HG03095 (cell line): ENCODE data around the gene ENDOU.
A peak's percentile ranks its signal among the peaks of the same experiment; 100 is the strongest.

Experiments used
- ATAC-seq: cut with Tn5 transposase; IDR thresholded peaks from one replicate; pipeline ENCODE4 v1.9.1; 2021; ENCODE audit warnings: moderate library complexity; ENCODE audit not compliant: unreplicated experiment

ENDOU gene

DNA sequence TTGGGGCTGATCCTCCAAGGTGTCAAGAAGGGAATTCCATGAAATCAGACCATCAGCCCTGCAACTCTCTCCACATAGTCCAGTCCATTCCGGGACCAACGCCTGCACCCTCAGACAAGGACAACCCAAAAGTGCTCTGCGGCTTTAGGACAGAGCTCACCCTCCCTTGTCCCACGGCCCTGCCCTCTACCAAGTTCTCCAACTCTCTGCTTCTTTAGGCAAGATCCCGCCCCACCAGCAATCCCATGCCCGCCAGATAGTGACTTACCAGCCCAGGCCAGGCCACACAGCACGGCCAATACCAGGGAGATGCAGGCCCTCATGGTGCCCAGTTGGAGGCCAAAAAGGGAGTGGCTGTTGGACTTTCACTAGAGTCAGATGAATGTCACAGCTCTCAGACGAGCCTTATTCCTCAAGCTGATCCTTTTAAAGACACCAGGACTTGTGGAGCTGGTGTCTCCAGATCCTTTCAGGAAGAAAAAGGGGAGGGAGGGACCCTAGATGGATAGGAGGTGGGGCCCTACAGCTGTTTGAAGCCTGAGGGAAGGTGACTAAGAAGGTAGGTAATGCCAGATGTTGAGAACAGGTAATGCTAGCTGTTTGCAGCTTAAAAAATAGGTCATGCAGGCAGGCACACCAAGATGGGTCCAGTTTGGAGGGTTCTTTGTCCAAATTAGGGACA, at the start of gene ENDOU:
Gene ENDOU, minus strand, starts transcription at position 400 of the 682 bp plus-strand sequence. Its CDS starts 77 bp downstream, at position 323.
- no peak for ATAC-seq

- no peak for ATAC-seq
Measured at GRCh38 chr12:47774663-47775062, 49.4 kb upstream of the ENDOU start.

GRCh38 chr12:47773858-47774580, 48.7 kb upstream of the ENDOU start:
- no peak for ATAC-seq

GRCh38 chr12:47773062-47773857, 48.0 kb upstream of the ENDOU start, which contains the start of gene SLC48A1:
Gene SLC48A1 (plus strand): TSS chr12:47773238. CDS start chr12:47773305, 67 bp downstream.
- ATAC-seq = peak; percentile 81

- no peak for ATAC-seq
Measured at GRCh38 chr12:47772738-47773061, 47.4 kb upstream of the ENDOU start.

DNA sequence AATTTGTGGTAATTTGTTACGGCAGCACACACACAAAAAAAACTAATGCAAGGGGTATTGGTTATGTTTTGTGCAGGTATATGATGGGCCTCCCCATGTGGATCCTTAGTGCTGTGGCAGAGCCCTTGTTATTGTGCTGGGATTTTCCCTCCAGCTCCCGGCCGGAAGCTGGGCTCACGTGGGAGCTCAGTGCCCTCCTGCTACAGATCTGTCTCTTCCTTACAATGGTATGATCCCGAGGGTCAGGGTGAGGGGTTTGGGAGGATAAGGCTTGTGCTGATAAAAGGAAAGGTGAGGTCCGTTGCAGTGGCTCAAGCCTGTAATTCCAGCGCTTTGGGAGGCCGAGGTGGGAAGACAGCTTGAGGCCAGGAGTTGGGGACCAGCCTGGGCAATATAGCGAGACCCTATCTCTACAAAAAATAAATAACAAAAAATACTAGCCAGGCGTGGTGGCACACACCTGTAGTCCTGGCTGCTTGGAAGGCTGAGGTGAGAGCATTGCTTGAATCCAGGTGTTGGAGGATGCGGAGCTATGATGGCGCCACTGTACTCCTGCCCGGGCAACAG, 46.9 kb upstream of the ENDOU start:
- ATAC-seq = no peak

GRCh38 chr12:47771304-47771703, 46.0 kb upstream of the ENDOU start:
- ATAC-seq = no peak

- ATAC-seq = no peak
Measured at GRCh38 chr12:47770086-47770726, 44.9 kb upstream of the ENDOU start.

DNA sequence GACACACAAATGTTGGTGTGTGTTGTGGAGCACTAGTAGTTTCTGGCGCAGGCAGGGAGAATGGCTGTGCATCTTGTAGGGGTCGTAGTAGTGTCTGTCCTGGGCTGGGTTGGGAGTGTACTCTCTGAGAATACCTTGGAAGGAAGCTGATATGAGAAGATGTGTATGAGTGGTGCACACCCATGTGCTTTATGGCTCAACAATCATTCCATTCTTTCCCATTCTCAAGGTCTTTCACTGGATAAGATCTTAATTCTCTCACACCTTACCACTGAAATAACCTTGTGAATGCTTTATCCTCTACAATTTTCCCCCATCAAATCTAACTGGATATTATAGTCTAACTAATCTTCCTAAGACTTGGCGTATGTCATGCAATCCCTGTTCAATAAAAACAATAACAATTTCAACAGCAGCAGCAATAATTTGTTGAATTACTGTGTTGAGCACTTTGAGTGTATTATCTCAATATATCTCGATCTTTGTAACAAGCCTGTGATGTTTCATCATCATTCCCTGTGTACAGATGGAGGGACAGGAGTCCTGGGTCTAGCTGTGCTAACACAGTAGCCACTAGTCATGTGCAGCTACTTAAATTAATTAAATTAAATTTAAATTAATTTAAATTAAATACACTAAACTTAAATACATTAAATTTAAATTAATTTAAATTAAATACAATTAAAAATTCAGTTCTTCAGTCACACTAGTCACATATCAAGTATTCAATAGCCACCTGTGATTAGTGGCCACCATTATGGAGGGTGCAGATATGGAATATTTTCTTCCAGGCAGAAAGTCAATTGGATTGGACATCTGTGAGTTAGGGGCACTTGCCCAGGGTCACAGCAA, 44.2 kb upstream of the ENDOU start:
- no peak for ATAC-seq

DNA sequence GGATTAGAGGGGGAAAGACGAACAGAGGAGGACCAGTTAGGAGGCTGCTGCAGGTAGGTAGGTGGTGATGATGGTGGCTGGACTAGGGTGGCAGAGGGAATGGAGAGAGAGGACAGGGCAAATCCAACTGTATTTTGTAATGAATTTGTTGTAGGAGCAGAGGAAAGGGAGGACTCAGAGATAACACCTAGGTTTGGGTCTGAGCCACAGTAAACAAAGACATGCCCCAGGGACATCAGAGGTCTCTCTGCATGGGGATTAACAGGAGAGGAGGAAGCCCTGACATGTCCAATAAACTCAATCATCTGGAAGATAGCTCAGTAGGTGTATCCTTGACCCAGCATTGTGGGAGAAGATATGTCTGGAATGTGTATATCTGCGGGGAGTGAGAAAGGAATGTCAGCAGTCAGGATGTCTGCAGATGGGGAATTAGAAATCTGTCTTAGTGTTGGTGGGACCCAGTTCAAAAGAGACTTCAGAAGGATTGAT, 43.1 kb upstream of the ENDOU start:
- no peak for ATAC-seq

DNA sequence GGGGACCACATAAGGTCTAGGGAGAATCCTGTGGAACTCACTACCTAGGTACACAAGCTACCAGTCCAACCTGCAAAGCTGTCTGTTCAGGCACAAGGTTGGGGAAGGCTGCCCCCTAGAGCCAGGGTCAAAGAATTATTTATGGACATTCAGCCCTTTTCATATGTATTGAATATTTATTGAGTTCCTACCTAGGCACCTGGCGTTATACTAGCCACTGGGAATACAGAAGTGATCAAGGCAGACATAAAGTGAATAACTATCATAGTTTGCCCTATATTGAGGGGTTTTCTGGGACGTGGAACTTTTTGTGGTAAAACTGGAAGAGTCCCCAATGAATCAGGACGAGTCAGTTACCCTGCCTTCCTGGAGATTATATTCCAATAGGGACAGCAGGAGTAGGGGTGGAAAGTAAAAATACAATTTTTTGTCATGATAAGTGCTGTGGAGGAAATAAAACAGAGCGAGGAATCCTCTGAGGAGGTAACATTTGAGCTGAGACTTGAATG, 42.0 kb upstream of the ENDOU start:
- peak; percentile 56 for ATAC-seq

GRCh38 chr12:47766502-47767215, 41.4 kb upstream of the ENDOU start:
- no peak for ATAC-seq

- ATAC-seq = no peak
Measured at GRCh38 chr12:47763481-47764346, 38.4 kb upstream of the ENDOU start.

DNA sequence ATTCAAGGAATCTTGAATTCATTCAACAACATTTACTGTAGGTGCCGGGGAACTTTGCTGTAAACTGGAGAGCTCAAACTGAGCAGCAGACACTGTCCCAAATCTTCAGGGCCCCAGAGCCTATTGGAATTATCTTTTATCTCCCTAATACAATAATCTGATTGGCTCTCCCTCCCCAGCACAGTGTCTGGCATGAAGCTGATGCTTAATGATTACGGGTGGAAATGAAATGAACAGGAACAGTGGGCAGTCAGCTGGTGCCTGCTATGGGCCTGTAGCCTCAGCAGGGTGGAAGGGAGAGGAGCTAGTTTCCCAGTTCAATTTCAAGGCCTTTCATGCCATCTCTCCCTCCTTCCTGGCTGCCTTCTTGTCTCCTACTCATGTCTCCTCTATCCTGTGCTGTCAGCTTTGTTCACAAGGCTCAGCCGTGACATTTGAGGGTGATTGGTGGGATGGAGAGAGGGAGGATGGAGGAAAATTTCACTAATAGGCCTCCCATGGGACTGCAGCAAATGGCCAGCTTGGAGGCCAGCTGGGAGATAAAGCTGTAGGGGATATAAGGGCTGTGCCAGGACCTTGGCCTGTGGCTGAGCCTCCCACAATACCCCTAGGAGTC, 37.7 kb upstream of the ENDOU start:
- ATAC-seq = no peak

DNA sequence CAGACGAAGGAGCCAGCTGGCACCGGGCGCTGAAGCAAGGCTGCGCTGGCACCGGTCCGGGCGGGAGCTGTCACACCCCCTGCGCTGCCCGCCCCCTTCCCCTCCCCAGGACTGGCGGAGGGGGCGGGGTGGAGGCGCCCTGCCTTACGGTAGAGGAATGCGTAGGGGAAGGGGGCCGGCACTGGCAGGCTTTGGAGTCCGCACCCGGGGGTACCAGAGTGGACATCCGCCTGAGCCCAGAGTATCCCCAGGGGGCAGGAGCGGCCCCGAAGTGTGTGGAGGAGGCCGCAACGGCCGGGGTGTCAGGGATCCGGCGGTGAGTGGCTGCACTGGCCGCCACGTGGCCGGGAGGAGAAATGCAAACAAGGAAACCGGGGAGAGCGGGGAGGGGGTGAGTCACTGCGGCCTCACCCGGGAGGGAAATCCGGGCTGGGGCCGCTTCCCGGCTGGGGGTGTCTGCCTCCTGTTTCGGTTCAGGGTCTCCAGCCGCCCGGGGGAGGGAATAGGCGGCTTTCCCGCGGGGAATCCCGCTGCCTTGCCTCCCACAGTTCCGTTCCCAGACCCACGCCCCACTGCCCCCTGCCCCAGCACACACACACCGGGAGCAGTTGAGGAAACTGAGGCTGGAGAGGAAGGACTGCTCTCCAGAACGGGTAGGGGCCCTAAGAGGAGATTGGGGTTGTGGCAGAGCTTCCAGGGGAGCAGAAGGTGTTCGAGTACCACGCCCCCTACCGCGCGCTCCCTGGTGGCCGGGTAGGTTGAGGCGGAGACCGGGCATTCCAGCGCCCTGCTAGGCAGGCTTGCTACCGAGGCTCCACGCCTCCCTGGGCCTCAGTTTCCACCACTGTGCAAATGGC, 33.8 kb upstream of the ENDOU start, which contains the start of gene RAPGEF3:
Gene RAPGEF3, minus strand, starts transcription at position 47 of the 857 bp plus-strand sequence. CDS start 324 bp downstream, outside the sequence.
- ATAC-seq = peak; percentile 45

GRCh38 chr12:47758584-47758833, 33.2 kb upstream of the ENDOU start:
- ATAC-seq = no peak
